Activated CD8-positive, alpha-beta T cell treated with anti-CD3 and anti-CD28 coated beads for 36 hours (primary cell): ENCODE data around the gene HCFC1. TPM values are rescaled to one million over a fixed set of nuclear protein-coding genes. Genes with fewer than 3 reads are reported as not detected.

ENCODE experiments used
- ATAC-seq: fragments of 200-7000 bp; cut with Tn5 transposase; one replicate; pipeline ENCODE4 v1.10.0; 2021; ENCODE audit warnings: mild to moderate bottlenecking, moderate library complexity
- CTCF ChIA-PET: fragments of 350-600 bp; sonication (Branson Sonifier 250); formaldehyde crosslinking; loops from one replicate; lab custom pipeline; 2021; ENCODE audit warnings: antibody characterized with exemption; lab: Charles Lee
- POLR2A ChIA-PET: fragments of 350-600 bp; sonication (Branson Sonifier 250); formaldehyde crosslinking; loops from one replicate; lab custom pipeline; 2021; ENCODE audit warnings: antibody characterized with exemption; lab: Charles Lee
- DNase-seq: peaks from one replicate; pipeline ENCODE4 v3.0.0-alpha.2; 2020
- H3K27ac Mint-ChIP-seq: one replicate; pipeline ENCODE4 v1.8.0; 2021; ENCODE audit warnings: mild to moderate bottlenecking, mixed read lengths
- H3K27me3 Mint-ChIP-seq: one replicate; pipeline ENCODE4 v1.8.0; 2021; ENCODE audit warnings: mixed read lengths
- H3K36me3 Mint-ChIP-seq: one replicate; pipeline ENCODE4 v1.8.0; 2021; ENCODE audit warnings: low read depth, mixed read lengths
- H3K4me1 Mint-ChIP-seq: one replicate; pipeline ENCODE4 v1.8.0; 2021; ENCODE audit warnings: low read depth, mixed read lengths
- H3K4me3 Mint-ChIP-seq: one replicate; pipeline ENCODE4 v1.8.0; 2021; ENCODE audit warnings: mild to moderate bottlenecking, moderate library complexity, mixed read lengths
- H3K9me3 Mint-ChIP-seq: one replicate; pipeline ENCODE4 v1.8.0; 2021; ENCODE audit warnings: mixed read lengths
- CTCF ChIP-seq: fragments of 200-600 bp; IDR thresholded peaks from one replicate; pipeline ENCODE4 v1.8.0; 2022; ENCODE audit warnings: antibody characterized with exemption, mild to moderate bottlenecking
- intact Hi-C: fragments of 100-400 bp; cut with micrococcal nuclease; formaldehyde crosslinking; loops from one replicate; pipeline ENCODE4 v1.10.0; 2022
- total RNA-seq, 2 experiments: library from RNA; stranded (reverse); gene quantifications; one replicate each; pipeline ENCODE4 v1.2.3, GENCODE V29; 2021

The HCFC1 gene
- total RNA-seq, 2 experiments from 2014 or later, result 115 to 116 TPM

- Mint-ChIP-seq H3K36me3 (peaks cover 43% of the 10 kb centered on the region), H3K4me1 (peaks cover 18% of the 10 kb centered on the region), H3K9me3 (no peaks in the 10 kb centered on the region), H3K4me3 (no peak overlapping the region), H3K27me3 (no peaks in the 10 kb centered on the region), H3K27ac (peak overlapping the region; percentile 52)
- ChIA-PET POLR2A (no interaction called here), CTCF (no interaction called here)
- intact Hi-C loops, result no loop called here
- DNase-seq (no peak), ATAC-seq (no peak)
- TF ChIP-seq CTCF, result no peak
These were observed 16.3 kb downstream of the HCFC1 start for GRCh38 chrX:153955228-153955732.

DNA sequence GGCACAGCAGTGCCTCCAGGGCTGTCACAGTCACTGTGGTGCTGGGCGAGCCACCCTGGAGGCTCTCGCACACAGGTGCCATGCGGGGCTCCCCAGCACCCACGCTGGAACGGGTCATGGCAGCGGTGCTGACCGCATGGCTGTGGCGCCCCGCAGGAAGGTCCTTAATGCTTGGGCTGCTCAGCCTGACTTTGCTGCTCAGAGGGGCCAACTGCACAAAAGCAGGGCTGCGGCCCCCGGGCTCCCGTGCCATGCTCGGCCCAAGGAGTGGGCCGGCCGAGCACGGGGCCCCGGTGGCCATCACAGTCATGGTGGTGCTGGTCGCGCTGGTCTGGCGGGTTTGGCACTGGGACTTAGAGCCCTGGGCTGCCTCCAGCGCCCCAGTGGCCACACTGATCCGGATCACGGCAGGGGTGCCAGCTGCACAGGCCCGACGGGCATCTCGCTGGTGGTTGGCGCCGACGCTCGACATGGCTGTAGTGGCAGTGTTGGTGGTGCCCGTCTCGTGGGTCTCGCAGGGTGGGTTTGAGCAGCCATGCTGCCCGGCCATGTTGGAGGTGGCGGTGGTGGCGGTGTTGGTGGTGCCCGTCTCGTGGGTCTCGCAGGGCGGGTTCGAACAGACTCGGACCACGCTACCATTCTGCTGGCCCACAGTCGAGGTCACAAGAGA is 16.9 kb downstream of the HCFC1 start:
- Mint-ChIP-seq H3K4me3 (no peak overlapping the region), H3K36me3 (peaks cover 40% of the 10 kb centered on the region), H3K9me3 (no peaks in the 10 kb centered on the region), H3K27ac (no peak overlapping the region), H3K4me1 (peaks cover 22% of the 10 kb centered on the region), H3K27me3 (no peaks in the 10 kb centered on the region)
- intact Hi-C loops, result no loop called here
- DNase-seq (no peak), ATAC-seq (no peak)
- ChIA-PET CTCF (no interaction called here), POLR2A (no interaction called here)
- TF ChIP-seq CTCF, result no peak

- no peak for TF ChIP-seq CTCF
- ChIA-PET CTCF (interaction anchor here (2.3 to 10.2 kb wide), 2 partner anchors 12 to 28 kb away, joined by 17 to 136 read pairs; partner anchors contain the start of gene ARHGAP4), POLR2A (interaction anchor here (1.2 to 11.9 kb wide), 4 partner anchors 11 to 27 kb away, joined by 3 to 130 read pairs (median 34); partner anchors contain the start of genes ARHGAP4 and HCFC1)
- Mint-ChIP-seq H3K9me3 (no peaks in the 10 kb centered on the region), H3K4me3 (no peak overlapping the region), H3K4me1 (peaks cover 26% of the 10 kb centered on the region), H3K36me3 (peaks cover 45% of the 10 kb centered on the region), H3K27ac (no peak overlapping the region), H3K27me3 (no peaks in the 10 kb centered on the region)
- no peak for DNase-seq
- intact Hi-C loops, result no loop called here
- ATAC-seq, result peak; percentile 1
These were observed 17.6 kb downstream of the HCFC1 start for GRCh38 chrX:153953892-153954557.

DNA sequence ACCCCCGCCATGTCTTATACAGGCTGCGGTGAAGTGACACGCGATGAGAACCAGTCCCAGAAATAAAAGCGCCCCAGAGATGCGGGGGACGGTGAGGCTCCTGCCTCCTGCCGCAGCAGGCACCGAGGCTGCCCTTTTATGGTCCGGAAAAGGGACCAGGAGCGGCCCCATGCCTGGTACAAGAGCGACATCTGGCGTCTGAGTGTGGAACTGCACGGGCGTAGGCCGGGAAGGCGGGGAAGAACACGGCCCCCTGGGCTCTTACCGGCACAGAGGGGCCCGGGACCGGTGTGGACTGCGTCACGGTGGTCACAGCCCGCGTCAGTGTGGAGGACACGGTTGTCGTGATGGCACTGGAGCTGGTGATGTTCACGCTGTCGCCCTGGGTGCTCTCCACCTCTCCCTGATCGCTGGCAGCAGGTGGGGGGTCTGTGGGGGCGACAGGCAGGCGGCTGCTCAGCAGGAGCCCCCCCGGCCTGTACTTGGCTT is 18.2 kb downstream of the HCFC1 start:
- ATAC-seq (peak; percentile 78), DNase-seq (peak; percentile 85)
- H3K27ac Mint-ChIP-seq, result peak overlapping the region; percentile 57
- TF ChIP-seq CTCF, result peak; percentile 91
- H3K36me3 Mint-ChIP-seq, result peaks cover 42% of the 10 kb centered on the region
- H3K27me3 Mint-ChIP-seq, result no peaks in the 10 kb centered on the region
- POLR2A ChIA-PET, result interaction anchor here (1.2 to 11.9 kb wide), 5 partner anchors 10 to 27 kb away, joined by 3 to 130 read pairs (median 3); partner anchors contain the start of genes ARHGAP4, HCFC1 and NAA10
- H3K4me3 Mint-ChIP-seq, result no peak overlapping the region
- intact Hi-C loops, result no loop called here
- CTCF ChIA-PET, result interaction anchor here (2.3 to 10.2 kb wide), 2 partner anchors 13 to 28 kb away, joined by 17 to 136 read pairs; partner anchors contain the start of gene ARHGAP4
- H3K9me3 Mint-ChIP-seq, result no peaks in the 10 kb centered on the region
- H3K4me1 Mint-ChIP-seq, result peaks cover 29% of the 10 kb centered on the region
